ES-I3 (cell line): Measurements from ENCODE around the gene SHISA5.
"Not testable (repeated sequence)": the region's sequence is repeated elsewhere in the genome, so short reads cannot be mapped to it uniquely, and the experiment has no call there.

Experiments
- H3K36me3 ChIP-seq: 2 replicates; pipeline ENCODE4 v1.6.1; 2013; ENCODE audit warnings: mild to moderate bottlenecking, low read length, control low read depth, moderate library complexity; ENCODE audit not compliant: insufficient read depth
- H3K4me1 ChIP-seq: 2 replicates; pipeline ENCODE4 v1.6.1; 2013; ENCODE audit warnings: mild to moderate bottlenecking, control low read depth, low read length; ENCODE audit not compliant: insufficient read depth
- H3K9ac ChIP-seq: 2 replicates; pipeline ENCODE4 v1.6.1; 2013; ENCODE audit warnings: low read depth, mild to moderate bottlenecking, low read length, moderate library complexity
- H3K9me3 ChIP-seq: 2 replicates; pipeline ENCODE4 v1.6.1; 2013; ENCODE audit warnings: mild to moderate bottlenecking, low read length, moderate library complexity; ENCODE audit not compliant: control insufficient read depth, insufficient read depth

Gene SHISA5

GRCh38 chr3:48505968-48506504 lies 2.1 kb upstream of the SHISA5 start:
- Histone ChIP-seq H3K9ac (no peak overlapping the region), H3K4me1 (peaks cover 26% of the 10 kb centered on the region), H3K9me3 (no peaks in the 10 kb centered on the region), H3K36me3 (no peaks in the 10 kb centered on the region)

- Histone ChIP-seq H3K9ac (no peak overlapping the region), H3K9me3 (no peaks in the 10 kb centered on the region), H3K36me3 (0 out of 2 replicates have a peak, but pooled peaks cover 2% of the 10 kb centered on the region), H3K4me1 (peaks cover 26% of the 10 kb centered on the region)
Observed at GRCh38 chr3:48505146-48505545, 1.2 kb upstream of the SHISA5 start.

GRCh38 chr3:48503401-48504050 lies 448 bp downstream of the SHISA5 start:
- Histone ChIP-seq H3K36me3 (peaks cover 2% of the 10 kb centered on the region; the same call in 1 of the 2 replicates), H3K4me1 (peaks cover 16% of the 10 kb centered on the region), H3K9me3 (no peaks in the 10 kb centered on the region), H3K9ac (peak overlapping the region; percentile 70)

- peaks cover 2% of the 10 kb centered on the region; the same call in 1 of the 2 replicates for H3K36me3 ChIP-seq
- no peaks in the 10 kb centered on the region for H3K9me3 ChIP-seq
- peak overlapping the region; percentile 70; the same call in 1 of the 2 replicates for H3K9ac ChIP-seq
- peaks cover 16% of the 10 kb centered on the region for H3K4me1 ChIP-seq
Observed at GRCh38 chr3:48502728-48503168, 1.2 kb downstream of the SHISA5 start.

GRCh38 chr3:48502121-48502520 lies 1.9 kb downstream of the SHISA5 start:
- Histone ChIP-seq H3K36me3 (peaks cover 2% of the 10 kb centered on the region; the same call in 1 of the 2 replicates), H3K9me3 (no peaks in the 10 kb centered on the region), H3K4me1 (peaks cover 16% of the 10 kb centered on the region), H3K9ac (no peak overlapping the region)

GRCh38 chr3:48501196-48501595 lies 2.8 kb downstream of the SHISA5 start:
- H3K36me3 ChIP-seq, result peaks cover 2% of the 10 kb centered on the region; the same call in 1 of the 2 replicates
- H3K9me3 ChIP-seq, result no peaks in the 10 kb centered on the region
- peaks cover 16% of the 10 kb centered on the region for H3K4me1 ChIP-seq
- no peak overlapping the region for H3K9ac ChIP-seq

GRCh38 chr3:48500656-48501055 lies 3.3 kb downstream of the SHISA5 start:
- peaks cover 2% of the 10 kb centered on the region; the same call in 1 of the 2 replicates for H3K36me3 ChIP-seq
- no peaks in the 10 kb centered on the region for H3K9me3 ChIP-seq
- peaks cover 16% of the 10 kb centered on the region for H3K4me1 ChIP-seq
- no peak overlapping the region for H3K9ac ChIP-seq

- H3K9ac ChIP-seq, result no peak overlapping the region
- H3K36me3 ChIP-seq, result no peaks in the 10 kb centered on the region; the same call in 1 of the 2 replicates
- H3K4me1 ChIP-seq, result no peaks in the 10 kb centered on the region
- no peaks in the 10 kb centered on the region for H3K9me3 ChIP-seq
Observed at GRCh38 chr3:48493203-48493501, 10.8 kb downstream of the SHISA5 start.

- no peaks in the 10 kb centered on the region; the same call in 1 of the 2 replicates for H3K36me3 ChIP-seq
- H3K4me1 ChIP-seq, result no peaks in the 10 kb centered on the region
- no peak overlapping the region for H3K9ac ChIP-seq
- no peaks in the 10 kb centered on the region for H3K9me3 ChIP-seq
Observed at GRCh38 chr3:48492461-48493202, 11.3 kb downstream of the SHISA5 start.

- H3K9me3 ChIP-seq, result no peaks in the 10 kb centered on the region
- H3K36me3 ChIP-seq, result no peaks in the 10 kb centered on the region
- no peak overlapping the region for H3K9ac ChIP-seq
- no peaks in the 10 kb centered on the region for H3K4me1 ChIP-seq
Observed at GRCh38 chr3:48486952-48487351, 17.0 kb downstream of the SHISA5 start.

GRCh38 chr3:48482822-48483221 lies 21.2 kb downstream of the SHISA5 start:
- not testable (repeated sequence) for H3K4me1 ChIP-seq

GRCh38 chr3:48480891-48481290 lies 23.1 kb downstream of the SHISA5 start:
- H3K9me3 ChIP-seq, H3K9ac ChIP-seq, H3K36me3 ChIP-seq, H3K4me1 ChIP-seq: not testable (repeated sequence)

More at GRCh38 chr3:48482822-48483221, 21.2 kb downstream of the SHISA5 start:
- not testable (repeated sequence) for H3K9ac ChIP-seq, H3K9me3 ChIP-seq, H3K36me3 ChIP-seq

- H3K4me1 ChIP-seq, result peaks cover 10% of the 10 kb centered on the region
Observed at GRCh38 chr3:48478626-48479555, 25.1 kb downstream of the SHISA5 start.

GRCh38 chr3:48477959-48478520 lies 25.9 kb downstream of the SHISA5 start:
- no peak overlapping the region for H3K9ac ChIP-seq

More at GRCh38 chr3:48478626-48479555, 25.1 kb downstream of the SHISA5 start:
- Histone ChIP-seq H3K9ac (no peak overlapping the region), H3K36me3 (no peaks in the 10 kb centered on the region), H3K9me3 (no peaks in the 10 kb centered on the region)

More at GRCh38 chr3:48477959-48478520, 25.9 kb downstream of the SHISA5 start:
- H3K9me3 ChIP-seq, result no peaks in the 10 kb centered on the region
- peaks cover 14% of the 10 kb centered on the region for H3K4me1 ChIP-seq
- no peaks in the 10 kb centered on the region for H3K36me3 ChIP-seq
